CD4-positive, alpha-beta T cell (primary cell): ENCODE measurements around the gene ARHGAP25. TPM values are rescaled to one million over a fixed set of nuclear protein-coding genes. Genes with fewer than 3 reads are reported as not detected.

Experiments
- ATAC-seq: fragments of 200-7000 bp; cut with Tn5 transposase; one replicate; pipeline ENCODE4 v1.10.0; 2022; ENCODE audit warnings: mild to moderate bottlenecking; ENCODE audit not compliant: poor library complexity
- CTCF ChIA-PET: fragments of 350-600 bp; sonication (Branson Sonifier 250); formaldehyde crosslinking; loops from one replicate; lab custom pipeline; 2021; ENCODE audit warnings: antibody characterized with exemption, inconsistent platforms; lab: Charles Lee
- POLR2A ChIA-PET: fragments of 350-600 bp; sonication (Branson Sonifier 250); formaldehyde crosslinking; loops from one replicate; lab custom pipeline; 2021; ENCODE audit warnings: antibody characterized with exemption, inconsistent platforms; lab: Charles Lee
- DNase-seq, 14 experiments: peaks; one replicate each; pipeline ENCODE4 v3.0.0-alpha.2; 2013 to 2020; ENCODE audit warnings: mixed read lengths in 2 of 14
- H3K27ac ChIP-seq, 2 donors: one replicate each; pipeline versions ENCODE4 v1.5.1 to v1.7.0; 2013; ENCODE audit warnings: low read length in 2 of 2, low read depth in 1 of 2, mild to moderate bottlenecking in 1 of 2
- H3K27me3 ChIP-seq, 2 experiments: 1 replicate in 1 of 2; 2 replicates in 1 of 2; pipeline versions ENCODE4 v1.6.1 to v1.7.0; 2013; ENCODE audit warnings: low read length in 2 of 2, control low read depth in 1 of 2, mild to moderate bottlenecking in 1 of 2, moderate library complexity in 1 of 2; ENCODE audit not compliant: insufficient read depth in 2 of 2, control insufficient read depth in 1 of 2
- H3K36me3 ChIP-seq: one replicate; pipeline ENCODE4 v1.6.1; 2013; ENCODE audit warnings: low read length, control low read depth; ENCODE audit not compliant: insufficient read depth
- H3K4me1 ChIP-seq: one replicate; pipeline ENCODE4 v1.6.1; 2013; ENCODE audit warnings: low read length, control low read depth; ENCODE audit not compliant: insufficient read depth
- H3K4me3 ChIP-seq: one replicate; pipeline ENCODE4 v1.5.1; 2013; ENCODE audit warnings: mild to moderate bottlenecking, low read length, moderate library complexity
- H3K9me3 ChIP-seq, 2 experiments: 1 replicate in 1 of 2; 2 replicates in 1 of 2; pipeline versions ENCODE4 v1.6.1 to v1.7.0; 2013; ENCODE audit warnings: low read length in 2 of 2, mild to moderate bottlenecking in 2 of 2, control low read depth in 1 of 2, moderate library complexity in 1 of 2; ENCODE audit not compliant: control insufficient read depth in 1 of 2, insufficient read depth in 1 of 2
- H3K27ac Mint-ChIP-seq: one replicate; pipeline ENCODE4 v1.8.0; 2020; ENCODE audit warnings: mixed read lengths
- H3K27me3 Mint-ChIP-seq: one replicate; pipeline ENCODE4 v1.8.0; 2021; ENCODE audit warnings: mixed read lengths
- H3K36me3 Mint-ChIP-seq: one replicate; pipeline ENCODE4 v1.8.0; 2021; ENCODE audit warnings: low read depth, mixed read lengths
- H3K4me1 Mint-ChIP-seq: one replicate; pipeline ENCODE4 v1.8.0; 2021; ENCODE audit warnings: low read depth, mixed read lengths
- H3K4me3 Mint-ChIP-seq: one replicate; pipeline ENCODE4 v1.8.0; 2020; ENCODE audit warnings: mild to moderate bottlenecking, mixed read lengths
- H3K9me3 Mint-ChIP-seq: one replicate; pipeline ENCODE4 v1.8.0; 2020; ENCODE audit warnings: mixed read lengths
- intact Hi-C, 2 experiments: fragments of 100-400 bp; cut with DNase I in 1 of 2; cut with micrococcal nuclease in 1 of 2; formaldehyde crosslinking; loops; one replicate each; pipeline versions ENCODE4 v1.15.1 to v1.9.0; 2023 to 2025; cut with DNase I, micrococcal nuclease
- total RNA-seq, 174 experiments: library from RNA in 2 of 174; stranded (reverse) in 2 of 174; gene quantifications; one replicate each; pipeline ENCODE4 v1.2.3 and lab custom pipeline; 2021 to 2026
- TF ChIP-seq, protein P1 (sequence below): fragments of 200-600 bp; IDR thresholded peaks from one replicate; pipeline ENCODE4 v1.8.0; 2022; ENCODE audit warnings: antibody characterized with exemption, mild to moderate bottlenecking

Gene ARHGAP25
- total RNA-seq, 2 experiments from 2014 or later, result 39.3 to 41.8 TPM

DNA sequence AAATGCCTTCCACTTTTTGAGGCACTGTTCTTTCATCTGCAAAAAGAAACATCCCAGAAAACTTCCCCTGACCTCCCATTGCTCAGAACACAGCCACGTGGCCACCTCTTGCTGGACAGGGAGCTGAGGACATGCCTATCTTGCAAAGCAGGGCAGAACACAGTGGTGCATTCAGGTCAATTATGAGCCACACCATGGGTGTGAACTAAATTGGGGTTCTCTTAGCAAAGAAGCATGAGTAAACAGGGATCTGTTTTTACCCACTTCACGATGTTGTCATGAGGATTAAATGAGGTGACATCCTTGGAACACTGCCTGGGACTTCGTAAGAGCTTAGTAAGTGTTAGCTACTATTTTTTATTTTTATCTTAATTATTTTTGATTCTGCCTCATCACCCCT, 111.5 kb downstream of the ARHGAP25 start:
- Histone ChIP-seq H3K27ac (no peak overlapping the region), H3K27me3 (no peaks in the 10 kb centered on the region), H3K9me3 (no peaks in the 10 kb centered on the region), H3K4me3 (no peak overlapping the region), H3K4me1 (no peaks in the 10 kb centered on the region), H3K36me3 (no peaks in the 10 kb centered on the region)
- H3K4me1 Mint-ChIP-seq, result no peaks in the 10 kb centered on the region
- H3K27ac Mint-ChIP-seq, result no peak overlapping the region
- POLR2A ChIA-PET, result no interaction called here
- intact Hi-C loops, result no loop called here
- TF ChIP-seq, protein P1, sequence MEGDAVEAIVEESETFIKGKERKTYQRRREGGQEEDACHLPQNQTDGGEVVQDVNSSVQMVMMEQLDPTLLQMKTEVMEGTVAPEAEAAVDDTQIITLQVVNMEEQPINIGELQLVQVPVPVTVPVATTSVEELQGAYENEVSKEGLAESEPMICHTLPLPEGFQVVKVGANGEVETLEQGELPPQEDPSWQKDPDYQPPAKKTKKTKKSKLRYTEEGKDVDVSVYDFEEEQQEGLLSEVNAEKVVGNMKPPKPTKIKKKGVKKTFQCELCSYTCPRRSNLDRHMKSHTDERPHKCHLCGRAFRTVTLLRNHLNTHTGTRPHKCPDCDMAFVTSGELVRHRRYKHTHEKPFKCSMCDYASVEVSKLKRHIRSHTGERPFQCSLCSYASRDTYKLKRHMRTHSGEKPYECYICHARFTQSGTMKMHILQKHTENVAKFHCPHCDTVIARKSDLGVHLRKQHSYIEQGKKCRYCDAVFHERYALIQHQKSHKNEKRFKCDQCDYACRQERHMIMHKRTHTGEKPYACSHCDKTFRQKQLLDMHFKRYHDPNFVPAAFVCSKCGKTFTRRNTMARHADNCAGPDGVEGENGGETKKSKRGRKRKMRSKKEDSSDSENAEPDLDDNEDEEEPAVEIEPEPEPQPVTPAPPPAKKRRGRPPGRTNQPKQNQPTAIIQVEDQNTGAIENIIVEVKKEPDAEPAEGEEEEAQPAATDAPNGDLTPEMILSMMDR, result no peak
- CTCF ChIA-PET, result no interaction called here
- H3K27me3 Mint-ChIP-seq, result peaks cover 22% of the 10 kb centered on the region
- H3K36me3 Mint-ChIP-seq, result no peaks in the 10 kb centered on the region
- DNase-seq, result no peak
- ATAC-seq, result no peak
- H3K4me3 Mint-ChIP-seq, result no peak overlapping the region
- H3K9me3 Mint-ChIP-seq, result no peaks in the 10 kb centered on the region

DNA sequence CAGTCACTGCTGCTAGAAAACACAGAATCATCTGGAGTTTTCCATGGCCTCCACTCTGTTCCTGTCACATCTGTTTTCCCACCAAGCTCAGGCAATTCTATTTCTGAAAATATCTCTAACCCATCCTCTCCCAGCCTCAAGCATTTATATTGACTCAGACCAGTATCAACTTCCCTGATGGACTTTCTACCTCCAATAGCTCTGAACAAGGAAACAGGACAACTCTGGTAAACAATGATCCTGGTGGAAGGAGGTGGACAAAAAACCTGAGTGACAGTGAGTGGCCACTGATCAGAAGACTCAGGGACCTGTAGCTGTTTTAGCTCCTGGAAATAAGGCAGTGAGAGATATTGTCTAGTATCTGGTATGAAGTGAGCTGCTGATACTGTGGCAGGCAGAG, 113.1 kb downstream of the ARHGAP25 start:
- peaks cover 22% of the 10 kb centered on the region for H3K27me3 Mint-ChIP-seq
- H3K27ac Mint-ChIP-seq, result no peak overlapping the region
- H3K36me3 Mint-ChIP-seq, result no peaks in the 10 kb centered on the region
- H3K9me3 ChIP-seq, result no peaks in the 10 kb centered on the region
- no peak for ATAC-seq
- no peak for DNase-seq
- CTCF ChIA-PET, result no interaction called here
- no peak overlapping the region for H3K4me3 ChIP-seq
- H3K4me1 Mint-ChIP-seq, result no peaks in the 10 kb centered on the region
- H3K4me1 ChIP-seq, result no peaks in the 10 kb centered on the region
- no peaks in the 10 kb centered on the region for H3K9me3 Mint-ChIP-seq
- TF ChIP-seq, protein P1, result no peak
- intact Hi-C loops, result no loop called here
- POLR2A ChIA-PET, result no interaction called here
- no peak overlapping the region for H3K27ac ChIP-seq
- no peaks in the 10 kb centered on the region for H3K36me3 ChIP-seq
- H3K27me3 ChIP-seq, result no peaks in the 10 kb centered on the region
- no peak overlapping the region for H3K4me3 Mint-ChIP-seq

- no peaks in the 10 kb centered on the region for H3K9me3 Mint-ChIP-seq
- no peaks in the 10 kb centered on the region for H3K4me1 ChIP-seq
- H3K27me3 ChIP-seq, result no peaks in the 10 kb centered on the region
- no peak overlapping the region for H3K27ac ChIP-seq
- H3K36me3 Mint-ChIP-seq, result no peaks in the 10 kb centered on the region
- no peak overlapping the region for H3K4me3 Mint-ChIP-seq
- no peaks in the 10 kb centered on the region for H3K4me1 Mint-ChIP-seq
- H3K27me3 Mint-ChIP-seq, result peaks cover 28% of the 10 kb centered on the region
- TF ChIP-seq, protein P1, result no peak
- H3K36me3 ChIP-seq, result no peaks in the 10 kb centered on the region
- H3K9me3 ChIP-seq, result no peaks in the 10 kb centered on the region
- DNase-seq, result no peak
- no peak for ATAC-seq
- no peak overlapping the region for H3K4me3 ChIP-seq
- intact Hi-C loops, result no loop called here
- no peak overlapping the region for H3K27ac Mint-ChIP-seq
- CTCF ChIA-PET, result no interaction called here
- POLR2A ChIA-PET, result no interaction called here
Measured at GRCh38 chr2:68849579-68850030, 115.0 kb downstream of the ARHGAP25 start.
